Loucy (cell line): ENCODE results near the gene ZIM2.

ENCODE experiments used
- EZH2phosphoT487 ChIP-seq: fragments of 200-600 bp; IDR thresholded peaks from 2 replicates; pipeline ENCODE4 v1.6.1; 2018; ENCODE audit warnings: antibody characterized with exemption, mild to moderate bottlenecking, moderate library complexity, borderline replicate concordance
- TF ChIP-seq, protein P1 (sequence below): fragments of 200-600 bp; sonication (generic); conservative IDR thresholded peaks from 2 replicates; pipeline ENCODE4 v1.5.1; 2014; ENCODE audit warnings: mild to moderate bottlenecking, antibody characterized with exemption, low read length

- TF ChIP-seq, protein P1, sequence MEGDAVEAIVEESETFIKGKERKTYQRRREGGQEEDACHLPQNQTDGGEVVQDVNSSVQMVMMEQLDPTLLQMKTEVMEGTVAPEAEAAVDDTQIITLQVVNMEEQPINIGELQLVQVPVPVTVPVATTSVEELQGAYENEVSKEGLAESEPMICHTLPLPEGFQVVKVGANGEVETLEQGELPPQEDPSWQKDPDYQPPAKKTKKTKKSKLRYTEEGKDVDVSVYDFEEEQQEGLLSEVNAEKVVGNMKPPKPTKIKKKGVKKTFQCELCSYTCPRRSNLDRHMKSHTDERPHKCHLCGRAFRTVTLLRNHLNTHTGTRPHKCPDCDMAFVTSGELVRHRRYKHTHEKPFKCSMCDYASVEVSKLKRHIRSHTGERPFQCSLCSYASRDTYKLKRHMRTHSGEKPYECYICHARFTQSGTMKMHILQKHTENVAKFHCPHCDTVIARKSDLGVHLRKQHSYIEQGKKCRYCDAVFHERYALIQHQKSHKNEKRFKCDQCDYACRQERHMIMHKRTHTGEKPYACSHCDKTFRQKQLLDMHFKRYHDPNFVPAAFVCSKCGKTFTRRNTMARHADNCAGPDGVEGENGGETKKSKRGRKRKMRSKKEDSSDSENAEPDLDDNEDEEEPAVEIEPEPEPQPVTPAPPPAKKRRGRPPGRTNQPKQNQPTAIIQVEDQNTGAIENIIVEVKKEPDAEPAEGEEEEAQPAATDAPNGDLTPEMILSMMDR = no peak
- no peak for TF ChIP-seq EZH2phosphoT487
Measured at GRCh38 chr19:56842412-56842811, 1.9 kb upstream of the ZIM2 start.
